Body of pancreas (tissue), 4 donors: ENCODE measurements around the gene DLG1.

Source experiments
- CTCF ChIP-seq, 7 experiments: fragments of 450-650 bp in 4 of 7; fragments of 200-600 bp in 3 of 7; sonication (generic) in 3 of 7; IDR thresholded peaks; one replicate each; pipeline ENCODE4 v1.5.1; 2016 to 2019; ENCODE audit warnings: antibody characterized with exemption in 7 of 7
- POLR2A ChIP-seq, 3 donors: fragments of 450-650 bp; IDR thresholded peaks; one replicate each; pipeline ENCODE4 v1.6.1; 2016; ENCODE audit warnings: antibody characterized with exemption in 3 of 3, mild to moderate bottlenecking in 2 of 3

- TF ChIP-seq CTCF (IDR thresholded peaks at IDR 0.05) = no peak
- TF ChIP-seq POLR2A (IDR thresholded peaks at IDR 0.05) = no peak
These were observed 287.7 kb downstream of the DLG1 start for GRCh38 chr3:197010556-197011351.
